GM18498 (cell line): ENCODE data around the gene CLCN3.
"Not testable (repeated sequence)": the region's sequence is repeated elsewhere in the genome, so short reads cannot be mapped to it uniquely, and the experiment has no call there.

Source experiments
- ATAC-seq: cut with Tn5 transposase; IDR thresholded peaks from one replicate; pipeline ENCODE4 v1.9.1; 2021; ENCODE audit warnings: mild to moderate bottlenecking, moderate library complexity; ENCODE audit not compliant: unreplicated experiment

CLCN3 gene

DNA sequence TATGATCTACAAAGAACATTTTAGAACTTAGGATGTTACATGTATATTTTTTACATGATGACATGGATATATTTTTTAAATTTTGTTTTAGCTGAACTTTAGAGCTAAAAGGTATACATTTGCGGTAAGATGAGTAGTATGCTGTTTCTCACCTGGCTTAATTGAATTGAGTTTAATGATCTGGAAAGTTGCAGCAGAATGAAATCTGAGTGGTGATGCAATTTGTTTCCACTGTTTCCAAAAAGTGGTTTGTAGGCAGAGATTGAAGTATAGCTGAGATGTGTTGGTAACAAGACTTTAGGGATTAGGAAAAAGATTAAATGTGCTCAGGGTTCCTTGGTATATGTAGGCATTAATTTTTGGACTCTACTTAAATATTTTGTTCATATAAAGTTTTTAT is 69.3 kb downstream of the CLCN3 start:
- no peak for ATAC-seq

DNA sequence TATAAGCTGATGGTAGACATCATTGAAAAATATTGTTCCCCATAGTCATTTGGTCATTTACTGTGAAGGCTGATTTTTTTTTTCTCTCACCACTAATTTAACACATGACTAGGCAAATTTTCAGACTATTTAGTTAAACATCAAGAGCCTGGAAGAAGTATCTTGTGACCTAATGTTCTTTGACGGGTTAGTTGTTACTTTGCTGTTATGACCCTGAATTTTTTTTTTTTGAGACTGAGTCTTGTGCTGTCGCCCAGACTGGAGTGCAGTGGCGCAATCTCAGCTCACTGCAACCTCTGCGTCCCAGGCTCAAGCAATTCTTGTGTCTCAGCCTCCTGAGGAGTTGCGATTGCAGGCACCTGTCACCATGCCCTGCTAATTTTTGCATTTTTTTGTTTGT is 70.4 kb downstream of the CLCN3 start:
- ATAC-seq = no peak

DNA sequence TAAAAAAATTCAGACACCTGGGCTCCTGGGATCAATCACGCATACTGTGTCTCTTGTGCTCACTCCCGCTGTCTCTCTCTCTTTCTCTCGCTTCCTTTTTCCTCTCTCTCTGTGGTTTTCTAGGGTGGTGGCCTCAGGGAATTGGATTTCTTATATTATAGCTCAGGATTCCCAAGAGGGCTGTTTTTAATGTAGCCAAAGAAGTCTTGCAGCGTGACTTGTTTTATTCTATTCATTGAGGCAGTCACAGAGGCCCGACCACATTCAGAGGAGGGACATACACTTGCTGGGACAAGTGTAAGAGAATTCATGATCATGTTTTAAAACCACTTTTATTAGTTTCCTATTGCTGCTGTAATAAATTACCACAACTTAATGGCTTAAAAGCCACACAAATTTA is 78.0 kb downstream of the CLCN3 start:
- no peak for ATAC-seq

DNA sequence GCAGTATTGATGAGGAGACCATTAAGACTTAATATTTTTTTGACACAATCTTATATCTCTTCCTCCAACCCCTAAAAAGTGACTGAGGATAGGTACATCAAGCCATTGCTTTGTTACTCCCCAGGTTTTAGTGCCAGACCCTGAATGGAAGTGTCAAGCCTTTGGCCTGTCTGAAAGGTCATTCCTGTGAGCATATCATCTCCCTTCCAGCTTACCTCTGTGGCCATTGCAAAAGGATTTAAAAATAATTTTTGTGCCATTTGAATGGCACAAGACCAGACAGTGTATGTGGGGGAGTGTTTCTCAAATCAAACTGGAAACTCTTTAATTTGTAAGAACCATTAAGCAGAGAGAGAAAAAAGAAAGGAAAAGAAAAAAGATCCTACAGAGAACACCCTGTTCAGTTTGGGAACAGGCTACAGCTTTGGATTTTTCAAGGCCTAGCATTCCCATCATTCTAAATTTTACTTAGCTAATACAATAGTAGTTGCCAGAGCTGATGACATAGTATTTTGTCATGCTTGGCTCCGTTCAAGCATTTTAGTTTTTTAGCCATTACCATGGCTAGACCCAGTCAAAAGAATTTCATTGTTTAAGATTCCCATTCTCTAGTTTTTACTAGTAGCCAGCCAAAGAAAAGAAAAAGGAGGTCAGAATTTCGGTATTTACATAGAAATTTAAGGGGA is 87.7 kb downstream of the CLCN3 start:
- no peak for ATAC-seq

DNA sequence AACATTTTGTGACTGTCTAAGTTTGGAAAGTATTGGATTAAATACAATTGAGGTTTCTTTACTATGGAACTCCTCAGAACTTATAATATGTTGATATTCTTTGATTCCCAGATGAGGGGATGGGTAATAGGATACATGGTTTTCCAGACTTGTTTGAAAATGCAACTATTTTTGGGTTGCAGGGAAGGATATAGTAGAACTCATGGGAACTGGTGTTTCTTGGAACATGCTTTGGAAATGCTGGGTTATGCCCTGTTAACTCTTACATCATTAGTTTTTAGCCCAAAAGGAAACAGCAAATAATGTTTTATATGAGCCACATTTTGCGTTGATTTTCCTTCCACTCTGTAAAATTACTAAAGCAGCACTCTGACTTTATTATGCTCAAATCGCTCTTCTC is 95.4 kb downstream of the CLCN3 start:
- no peak for ATAC-seq

DNA sequence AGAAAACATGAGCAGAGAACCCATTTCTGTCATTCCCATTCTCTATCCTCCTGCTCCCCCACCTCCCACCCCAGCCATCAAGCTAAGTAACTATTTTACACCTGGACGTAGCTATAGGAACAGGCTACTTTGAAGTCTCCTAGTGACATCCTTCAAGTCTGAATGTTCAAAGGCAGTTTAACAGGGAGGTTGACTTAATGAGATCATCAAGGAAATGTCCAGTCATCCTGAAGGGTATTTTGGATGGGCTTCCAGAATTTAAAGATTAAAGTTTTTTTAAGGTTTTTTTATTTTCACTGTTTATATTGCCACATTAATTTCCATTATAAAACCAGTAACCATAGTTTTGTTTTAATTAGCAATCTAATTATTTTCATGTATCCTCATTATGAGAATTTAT is 96.3 kb downstream of the CLCN3 start:
- no peak for ATAC-seq

DNA sequence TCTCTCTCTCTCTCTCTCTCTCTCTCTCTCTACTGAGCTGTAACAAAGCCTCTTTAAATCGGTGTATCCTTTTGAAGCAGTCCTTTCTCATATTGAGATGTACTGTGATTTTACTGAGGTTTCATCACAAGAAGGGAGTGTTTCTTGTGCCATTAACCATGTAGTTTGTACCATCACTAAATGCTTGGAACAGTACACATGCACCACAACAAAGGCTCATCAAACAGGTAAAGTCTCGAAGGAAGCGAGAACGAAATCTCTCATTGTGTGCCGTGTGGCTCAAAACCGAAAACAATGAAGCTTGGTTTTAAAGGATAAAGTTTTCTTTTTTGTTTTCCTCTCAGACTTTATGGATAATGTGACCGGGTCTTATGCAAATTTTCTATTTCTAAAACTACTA is 100.2 kb downstream of the CLCN3 start:
- ATAC-seq = no peak

DNA sequence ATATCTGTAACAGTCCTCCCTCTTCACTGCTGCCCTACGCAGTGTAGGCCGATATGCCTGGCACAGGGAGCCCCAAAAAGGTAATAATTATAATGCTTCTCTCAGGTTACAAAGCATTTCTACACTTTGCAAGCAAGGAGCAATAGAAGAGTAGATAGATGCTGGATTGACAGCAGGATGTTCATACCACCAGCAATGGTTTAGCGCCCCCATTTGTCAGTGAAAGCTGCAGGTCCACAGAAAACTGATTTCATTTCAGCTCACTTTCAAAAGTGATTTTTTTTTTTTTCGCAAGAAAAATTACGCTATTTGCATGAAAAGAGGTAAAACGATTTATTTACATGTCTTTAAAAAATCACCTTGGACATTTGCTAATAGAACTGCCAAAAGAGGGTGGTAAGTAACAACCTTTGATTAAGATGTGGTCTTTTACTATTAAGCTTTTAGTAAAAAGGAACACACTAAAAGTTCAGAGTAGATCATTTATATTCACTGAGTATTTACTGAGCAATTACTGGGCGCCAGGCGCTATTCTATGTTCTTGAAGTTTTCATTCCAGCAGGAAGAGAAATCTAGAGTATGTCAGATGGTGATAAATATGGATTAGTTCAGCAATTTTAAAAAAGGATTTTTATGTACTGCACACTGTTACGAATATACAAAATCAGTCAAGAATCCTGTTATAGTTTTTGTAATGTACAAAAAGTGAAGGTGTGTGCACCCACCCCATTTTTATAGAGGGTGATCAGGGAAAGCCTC is 103.0 kb downstream of the CLCN3 start:
- ATAC-seq = no peak

DNA sequence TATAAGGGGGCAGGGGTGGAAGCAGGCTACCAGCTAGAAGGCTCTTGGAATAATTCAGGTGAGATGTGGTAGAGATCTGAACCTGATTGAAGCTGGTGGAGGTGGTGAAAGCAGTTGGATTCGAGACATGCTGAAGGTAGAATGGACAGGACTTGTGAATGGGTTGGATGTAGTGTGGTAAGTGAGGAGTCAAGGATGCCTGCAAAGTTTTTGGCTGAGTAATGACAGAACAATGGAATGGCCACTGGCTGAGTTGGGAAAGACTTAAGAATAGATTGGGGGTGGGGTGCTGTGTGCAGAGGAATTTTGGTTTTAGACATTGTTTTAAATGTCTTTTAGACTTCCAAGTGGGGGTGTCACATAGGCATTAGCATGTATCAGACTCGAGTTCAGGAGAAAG is 103.9 kb downstream of the CLCN3 start:
- no peak for ATAC-seq

DNA sequence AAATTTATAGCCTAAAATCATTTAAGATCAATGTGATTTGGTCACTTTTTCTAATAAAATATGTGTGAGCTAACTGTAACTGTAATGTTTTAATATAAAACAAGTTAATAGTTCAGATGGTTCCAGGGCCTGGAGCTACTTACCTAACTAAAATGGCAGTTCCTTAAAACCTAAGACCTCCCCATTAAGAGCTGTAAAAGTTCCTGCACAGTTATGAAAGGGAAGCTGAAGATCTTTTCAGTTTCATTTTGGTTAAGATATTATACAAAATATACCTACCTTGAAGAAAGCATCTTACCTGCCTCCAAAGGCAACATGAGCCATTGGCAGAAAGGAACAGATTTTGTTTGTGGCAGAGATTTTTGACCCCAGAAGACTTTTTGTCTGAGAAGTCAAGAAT is 107.2 kb downstream of the CLCN3 start:
- ATAC-seq = peak; percentile 58

DNA sequence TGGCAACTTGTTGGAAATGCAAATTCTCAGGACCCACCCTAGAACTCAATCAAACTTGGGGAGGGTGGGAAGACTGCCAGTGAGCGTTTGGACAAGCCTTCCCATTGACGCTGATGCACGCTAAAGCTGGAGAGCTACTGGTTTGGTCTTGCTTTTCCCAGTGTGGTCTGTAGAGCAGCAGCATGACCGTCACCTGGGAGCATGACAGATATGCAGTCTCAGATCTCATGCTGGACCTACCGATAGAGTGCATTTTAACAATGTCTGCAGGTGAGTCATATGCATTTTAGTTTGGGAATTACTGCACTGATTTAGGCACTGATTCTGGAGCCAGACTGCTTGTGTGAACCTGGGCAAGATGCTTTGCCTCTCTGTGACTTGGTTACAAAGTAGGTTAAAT is 110.2 kb downstream of the CLCN3 start:
- no peak for ATAC-seq

DNA sequence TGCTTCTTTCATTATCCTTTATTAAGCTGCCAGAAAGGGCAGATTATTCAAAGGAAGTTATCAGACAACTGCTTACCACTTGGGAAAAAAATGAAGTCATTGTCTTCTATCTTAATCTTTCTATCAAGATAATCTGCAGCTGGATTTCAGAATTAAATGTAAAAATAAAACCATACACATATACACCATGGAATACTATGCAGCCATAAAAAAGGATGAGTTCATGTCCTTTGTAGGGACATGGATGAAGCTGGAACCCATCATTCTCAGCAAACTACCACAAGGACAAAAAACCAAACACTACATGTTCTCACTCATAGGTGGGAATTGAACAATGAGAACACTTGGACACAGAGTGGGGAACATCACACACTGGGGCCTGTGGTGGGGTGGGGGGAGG is 118.2 kb downstream of the CLCN3 start:
- ATAC-seq = not testable (repeated sequence)

DNA sequence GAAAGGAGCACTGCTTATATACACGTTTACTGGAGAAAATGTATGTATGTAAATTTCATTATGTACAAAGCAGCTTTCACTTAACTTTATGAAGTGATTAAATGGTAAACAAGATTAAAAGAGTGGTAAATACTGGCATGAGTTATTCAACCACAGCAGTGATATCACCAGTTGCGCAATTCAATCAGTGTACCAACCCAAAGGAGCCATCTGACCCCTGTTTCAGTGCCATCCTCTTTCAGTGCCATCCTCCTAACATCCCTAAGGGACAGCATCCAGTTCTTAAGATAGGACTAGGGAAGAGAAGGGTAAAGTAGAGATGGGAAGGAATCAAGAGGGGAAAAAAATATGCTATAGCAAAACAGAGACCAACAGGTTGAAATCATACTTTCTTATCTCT is 121.2 kb downstream of the CLCN3 start:
- ATAC-seq = no peak

DNA sequence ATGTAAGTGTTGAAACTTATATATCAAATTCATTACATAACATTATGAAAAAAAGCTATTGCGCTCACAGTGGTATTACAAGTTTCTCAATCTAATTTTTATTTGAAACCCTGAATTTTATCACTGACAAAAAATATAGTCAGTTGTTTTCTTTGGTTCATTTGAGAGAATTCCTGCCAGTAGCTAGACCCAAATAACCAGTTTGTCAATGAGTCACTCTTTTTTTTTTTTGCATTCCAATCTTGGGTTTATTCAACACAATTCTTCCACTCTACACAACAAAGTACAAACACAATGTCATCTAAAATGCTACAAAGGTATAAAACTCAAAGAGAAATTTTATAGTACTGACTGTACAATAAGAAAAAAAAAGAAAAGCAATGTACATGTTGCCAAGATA is 124.2 kb downstream of the CLCN3 start:
- ATAC-seq = no peak

DNA sequence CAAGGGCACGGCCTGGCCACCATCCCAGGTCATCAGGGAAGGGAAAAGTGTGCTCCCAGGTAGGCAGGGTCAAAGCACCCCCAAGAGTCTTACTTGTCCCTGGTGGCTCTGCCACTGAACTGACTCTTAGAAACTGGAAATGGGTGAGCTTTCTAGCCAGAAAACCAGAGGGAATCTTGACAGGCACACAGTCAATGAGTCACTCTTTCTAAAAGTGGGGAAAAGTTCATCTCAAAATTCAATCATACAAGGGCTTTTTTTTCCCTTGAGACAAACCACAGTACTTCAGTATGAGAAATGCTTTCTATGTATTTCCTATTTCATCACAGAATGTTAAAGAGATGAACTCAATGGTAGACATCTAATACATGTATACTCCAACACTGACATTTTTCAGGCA is 124.9 kb downstream of the CLCN3 start:
- ATAC-seq = no peak

DNA sequence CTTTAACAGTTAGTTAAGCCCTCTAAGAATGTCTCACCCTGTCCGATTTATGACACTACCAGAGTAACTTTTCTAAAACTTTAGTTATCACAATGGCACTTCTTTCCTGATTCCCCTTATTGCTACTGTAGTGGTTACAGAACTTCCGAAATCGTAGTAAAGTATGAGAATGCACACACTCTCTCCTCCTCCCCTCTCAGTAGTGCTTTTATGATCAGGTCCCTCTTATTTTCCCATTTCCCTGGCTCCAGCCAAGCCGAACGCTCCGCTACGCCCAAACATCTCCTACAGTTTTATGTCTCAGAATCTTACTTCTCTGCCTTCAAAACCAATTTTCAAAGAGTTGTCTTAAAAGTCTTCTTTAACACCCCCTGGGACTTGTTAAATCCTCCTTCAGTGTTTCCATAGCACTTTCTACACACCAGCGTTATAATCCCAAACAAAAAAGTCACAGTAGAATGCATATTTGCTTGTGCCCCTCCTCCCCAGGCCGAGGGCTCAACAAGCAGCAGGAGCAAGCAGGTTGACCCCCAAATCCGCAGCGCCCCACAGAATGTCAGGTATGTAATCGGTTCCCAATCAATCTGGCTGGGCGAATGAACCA is 136.7 kb downstream of the CLCN3 start:
- ATAC-seq = peak; percentile 31

DNA sequence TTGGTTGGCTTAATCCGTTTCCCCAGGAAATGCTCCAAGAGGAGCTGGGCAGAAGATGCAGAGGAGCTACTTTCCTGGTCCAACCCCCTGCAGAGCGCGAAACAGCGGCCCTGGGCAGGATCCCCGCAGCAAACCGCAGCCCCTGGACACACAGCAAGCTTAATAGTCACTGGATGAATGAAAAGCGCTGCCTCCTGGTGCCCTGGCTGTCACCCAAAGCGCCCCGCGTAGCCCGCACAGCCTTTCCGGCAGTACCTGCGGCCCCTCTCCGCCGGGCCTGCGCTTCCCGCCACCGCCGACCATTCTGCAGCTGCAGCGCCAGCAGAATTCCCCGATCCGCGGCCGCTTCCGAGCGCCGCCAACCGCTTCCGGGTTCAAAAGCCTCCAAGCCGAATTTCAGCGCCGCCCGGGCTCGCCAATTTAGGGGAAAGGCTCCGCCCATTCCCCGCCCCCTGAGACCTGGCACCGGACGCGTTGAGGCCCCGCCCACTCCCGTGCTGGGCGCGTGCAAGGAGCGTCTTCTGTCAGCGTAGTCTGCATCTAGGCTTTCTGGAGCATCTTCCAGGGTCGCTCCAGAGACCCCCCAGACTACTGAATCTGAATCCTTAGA is 137.3 kb downstream of the CLCN3 start, which contains the start of gene HPF1:
Gene HPF1, minus strand, starts transcription at position 370 of the 610 bp plus-strand sequence. Its CDS starts 67 bp downstream, at position 303.
- peak; percentile 95 for ATAC-seq

DNA sequence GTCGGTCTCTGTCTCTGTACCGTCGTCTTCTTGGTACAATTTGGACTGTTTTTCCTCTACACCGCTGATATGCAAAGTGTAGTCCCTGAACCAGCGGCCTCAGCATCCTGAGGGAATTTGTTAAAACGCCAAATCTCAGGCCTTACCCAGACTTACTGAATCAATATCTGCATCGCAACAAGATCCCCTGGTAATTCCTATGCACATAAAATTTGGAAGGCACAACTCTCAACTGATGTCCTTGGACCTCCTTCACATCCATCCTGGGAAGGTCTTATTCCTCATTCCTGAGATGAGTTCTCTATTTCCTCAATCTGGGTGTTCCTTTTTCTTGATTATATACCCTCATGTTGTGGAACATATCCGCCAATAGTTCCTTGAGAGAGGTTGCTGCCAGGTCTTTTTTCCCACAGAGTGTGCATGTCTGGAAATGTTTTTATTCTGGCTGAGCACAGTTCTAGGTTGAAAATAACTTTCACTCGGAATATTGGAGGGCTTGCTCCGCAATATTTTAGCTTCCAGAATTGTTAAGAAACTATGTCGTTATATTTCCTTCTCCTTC is 138.1 kb downstream of the CLCN3 start:
- no peak for ATAC-seq

DNA sequence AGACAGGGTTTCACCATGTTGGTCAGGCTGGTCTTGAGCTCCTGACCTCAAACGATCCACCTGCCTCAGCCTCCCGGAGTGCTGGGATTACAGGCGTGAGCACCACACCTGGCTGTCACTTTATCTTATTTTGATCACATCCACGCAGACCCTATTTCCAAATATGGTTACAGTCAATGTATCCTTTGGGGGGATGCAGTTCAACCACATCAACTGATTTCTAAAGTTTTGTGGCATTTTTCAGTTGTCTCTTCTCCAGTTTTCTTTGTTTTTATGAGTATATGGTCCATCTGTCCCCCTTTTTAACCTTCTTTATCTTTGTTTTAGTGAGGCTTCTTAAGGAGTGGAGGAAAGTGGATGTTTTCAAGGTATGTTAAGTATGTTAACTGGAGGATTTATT is 141.5 kb downstream of the CLCN3 start:
- ATAC-seq = no peak

DNA sequence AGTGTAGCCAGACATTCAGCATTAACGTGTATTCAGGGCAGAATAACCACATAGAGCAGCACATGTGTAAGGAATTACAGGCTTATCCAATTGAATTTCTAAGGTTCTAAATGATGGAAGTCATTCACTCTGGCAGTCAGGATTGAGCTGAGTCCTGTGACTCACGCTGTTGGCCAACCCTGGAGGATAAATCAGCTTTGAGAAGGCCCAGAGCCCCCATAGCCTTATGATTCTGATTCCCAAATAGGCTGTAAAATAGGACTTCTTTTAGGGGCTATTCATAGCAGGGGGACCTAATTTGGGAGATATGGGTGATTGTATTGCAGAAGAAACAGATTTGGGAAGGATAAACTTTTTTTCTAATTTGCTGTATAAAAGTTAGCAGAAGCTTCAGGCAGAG is 145.5 kb downstream of the CLCN3 start:
- no peak for ATAC-seq

DNA sequence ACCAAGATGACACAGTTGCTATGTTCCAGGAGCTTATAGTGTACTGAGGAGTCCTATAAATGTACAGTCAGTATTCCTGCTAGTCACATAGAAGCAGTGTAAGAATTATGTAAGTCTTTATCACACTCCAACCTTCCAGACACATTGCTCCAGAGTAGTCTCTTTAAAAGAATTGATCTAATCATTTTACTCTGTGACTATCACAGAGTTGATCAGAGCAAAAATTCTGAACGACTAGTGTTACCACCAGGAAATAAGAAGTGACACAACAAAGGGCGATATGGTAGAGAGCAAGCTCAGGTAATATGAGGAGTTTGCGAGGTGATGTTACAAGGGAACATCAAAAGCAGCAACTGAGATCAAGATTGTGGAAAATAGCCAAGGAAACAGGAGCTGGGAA is 146.4 kb downstream of the CLCN3 start:
- ATAC-seq = no peak
